Measurements from ENCODE around the gene ACER2.

The ACER2 gene

DNA sequence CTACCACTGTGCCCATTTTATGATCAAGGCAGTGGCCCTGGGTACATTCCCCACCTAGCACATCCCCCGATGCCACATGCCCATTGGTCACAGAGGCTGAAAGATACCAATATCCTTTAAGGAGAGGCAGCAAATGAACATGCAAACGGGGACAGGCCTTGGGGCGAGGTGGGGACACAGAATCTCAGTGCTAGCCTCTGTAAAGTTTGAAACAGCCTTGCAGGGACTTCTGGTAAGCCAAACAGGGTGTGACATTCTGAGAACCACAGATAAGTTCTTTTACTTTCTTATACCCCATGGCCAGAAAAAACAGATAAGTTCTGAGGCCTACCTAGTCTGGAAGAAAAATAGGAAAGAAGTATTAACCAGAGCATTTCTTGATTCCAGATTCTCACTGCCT lies 60.5 kb downstream of the ACER2 start:
- no peak overlapping the region for H3K4me3 ChIP-seq (replicated peaks in 1 of 2; ENCODE audit: low read depth in 2 of 2, low read length in 2 of 2)
- TF ChIP-seq, protein P1, sequence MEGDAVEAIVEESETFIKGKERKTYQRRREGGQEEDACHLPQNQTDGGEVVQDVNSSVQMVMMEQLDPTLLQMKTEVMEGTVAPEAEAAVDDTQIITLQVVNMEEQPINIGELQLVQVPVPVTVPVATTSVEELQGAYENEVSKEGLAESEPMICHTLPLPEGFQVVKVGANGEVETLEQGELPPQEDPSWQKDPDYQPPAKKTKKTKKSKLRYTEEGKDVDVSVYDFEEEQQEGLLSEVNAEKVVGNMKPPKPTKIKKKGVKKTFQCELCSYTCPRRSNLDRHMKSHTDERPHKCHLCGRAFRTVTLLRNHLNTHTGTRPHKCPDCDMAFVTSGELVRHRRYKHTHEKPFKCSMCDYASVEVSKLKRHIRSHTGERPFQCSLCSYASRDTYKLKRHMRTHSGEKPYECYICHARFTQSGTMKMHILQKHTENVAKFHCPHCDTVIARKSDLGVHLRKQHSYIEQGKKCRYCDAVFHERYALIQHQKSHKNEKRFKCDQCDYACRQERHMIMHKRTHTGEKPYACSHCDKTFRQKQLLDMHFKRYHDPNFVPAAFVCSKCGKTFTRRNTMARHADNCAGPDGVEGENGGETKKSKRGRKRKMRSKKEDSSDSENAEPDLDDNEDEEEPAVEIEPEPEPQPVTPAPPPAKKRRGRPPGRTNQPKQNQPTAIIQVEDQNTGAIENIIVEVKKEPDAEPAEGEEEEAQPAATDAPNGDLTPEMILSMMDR (IDR thresholded peaks at IDR 0.05; ENCODE audit: low read depth, low read length), result no peak
- DNase-seq (ENCODE audit: low read depth in 2 of 2), result no peak

DNA sequence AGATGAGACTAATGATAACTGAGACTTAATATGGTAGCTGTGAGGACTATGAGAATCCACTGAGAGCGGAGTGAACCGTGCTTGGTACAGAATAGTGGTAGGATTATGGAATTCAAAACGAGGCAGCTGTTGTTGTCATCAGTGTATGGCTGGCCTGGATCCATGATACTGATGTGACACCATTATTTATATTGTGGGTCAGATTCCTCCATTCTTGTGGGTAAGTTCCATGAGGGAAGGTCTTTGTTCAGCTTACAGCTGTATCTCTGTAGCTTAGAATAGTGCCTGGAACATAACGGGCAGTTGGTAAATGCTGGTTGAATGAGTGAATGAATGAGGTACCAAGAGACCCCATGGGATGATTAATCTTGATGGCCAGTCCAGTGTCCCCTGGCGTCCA lies 61.8 kb downstream of the ACER2 start:
- TF ChIP-seq, protein P1 (IDR thresholded peaks at IDR 0.05; ENCODE audit: low read depth, low read length), result no peak
- H3K4me3 ChIP-seq (replicated peaks in 1 of 2; ENCODE audit: low read depth in 2 of 2, low read length in 2 of 2), result no peak overlapping the region
- no peak for DNase-seq (ENCODE audit: low read depth in 2 of 2)

DNA sequence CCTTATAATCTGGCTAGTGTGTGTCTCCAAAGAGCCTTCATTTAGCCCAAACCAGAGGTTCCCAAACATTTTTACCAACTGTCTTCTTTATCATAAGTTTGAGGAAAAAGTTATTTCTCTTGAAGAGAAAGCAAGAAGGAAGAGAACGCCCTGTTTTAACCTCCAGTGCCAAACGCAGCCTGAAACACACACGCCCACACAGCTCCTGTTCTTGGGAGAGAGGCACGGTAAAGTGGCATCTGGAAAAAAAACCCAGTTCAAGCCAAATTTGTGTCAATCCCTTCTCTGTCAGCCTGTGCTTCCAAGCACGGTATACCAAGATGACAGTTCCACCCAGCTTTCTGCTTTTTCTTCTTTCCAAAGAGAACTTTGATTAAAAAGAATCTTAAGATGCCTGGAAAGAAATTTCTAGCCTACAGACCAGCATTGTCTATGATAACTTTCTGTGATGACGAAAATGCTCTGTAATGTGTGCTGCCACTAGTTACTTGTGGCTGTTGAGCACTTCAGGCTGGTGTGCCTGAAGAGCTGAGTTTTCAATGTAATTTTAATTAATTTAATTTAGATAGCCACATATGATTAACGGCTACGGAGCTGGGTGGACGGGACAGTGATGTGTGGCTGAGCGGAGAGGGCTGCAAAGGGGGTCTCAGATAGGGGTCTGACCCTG lies 62.3 kb downstream of the ACER2 start:
- TF ChIP-seq, protein P1 (IDR thresholded peaks at IDR 0.05; ENCODE audit: low read depth, low read length), result no peak
- no peak overlapping the region for H3K4me3 ChIP-seq (replicated peaks in 1 of 2; ENCODE audit: low read depth in 2 of 2, low read length in 2 of 2)
- DNase-seq (ENCODE audit: low read depth in 2 of 2), result peak in 1 of 2 donors; percentile 41

DNA sequence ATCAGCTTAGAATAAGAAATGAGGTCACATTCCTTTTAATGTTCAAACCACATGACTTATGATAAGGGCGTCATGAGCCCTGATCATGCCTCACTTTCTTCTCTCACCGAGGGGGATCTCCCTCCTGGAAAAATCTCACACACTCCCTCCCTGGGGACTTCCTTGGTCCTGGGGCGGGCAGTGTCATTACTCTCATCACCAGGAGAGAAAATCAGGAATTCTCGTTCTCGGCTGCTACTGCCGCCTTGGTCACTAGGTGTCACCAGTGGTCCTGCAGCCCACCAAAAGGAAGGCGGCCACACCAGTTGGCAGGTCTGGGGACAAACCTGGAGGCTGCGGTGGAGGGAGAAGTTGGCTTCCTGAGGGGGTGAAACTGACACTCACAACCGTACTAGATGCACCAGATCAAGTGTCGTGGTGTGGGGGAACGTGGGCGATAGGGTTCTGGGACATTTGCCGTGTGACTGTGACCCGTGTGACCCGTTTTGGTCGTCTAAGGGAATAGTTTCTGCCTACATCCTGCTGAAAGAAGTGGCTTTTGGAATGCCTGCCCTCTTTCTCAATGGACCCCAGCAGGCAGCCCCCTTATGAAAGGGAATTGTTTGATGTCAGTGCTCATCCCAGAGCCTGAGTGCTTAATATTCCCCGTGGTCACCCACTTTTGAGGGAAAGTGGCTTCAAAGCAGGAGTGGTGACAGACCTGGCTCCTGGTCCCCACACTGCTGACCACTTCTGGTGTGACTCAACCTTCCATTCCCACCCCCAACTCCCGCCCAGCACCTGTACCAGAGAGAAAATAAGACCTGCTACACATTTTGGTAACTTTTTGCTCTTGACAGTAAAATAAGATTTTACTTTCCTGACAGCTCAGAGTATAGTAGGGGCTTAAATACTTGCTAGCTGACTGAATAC lies 63.2 kb downstream of the ACER2 start:
- H3K4me3 ChIP-seq (replicated peaks in 1 of 2; ENCODE audit: low read depth in 2 of 2, low read length in 2 of 2), result peak overlapping the region in 1 of 2 donors; percentile 18
- DNase-seq (ENCODE audit: low read depth in 2 of 2), result peak; percentile 69 to 70
- TF ChIP-seq, protein P1 (IDR thresholded peaks at IDR 0.05; ENCODE audit: low read depth, low read length), result peak; percentile 91

DNA sequence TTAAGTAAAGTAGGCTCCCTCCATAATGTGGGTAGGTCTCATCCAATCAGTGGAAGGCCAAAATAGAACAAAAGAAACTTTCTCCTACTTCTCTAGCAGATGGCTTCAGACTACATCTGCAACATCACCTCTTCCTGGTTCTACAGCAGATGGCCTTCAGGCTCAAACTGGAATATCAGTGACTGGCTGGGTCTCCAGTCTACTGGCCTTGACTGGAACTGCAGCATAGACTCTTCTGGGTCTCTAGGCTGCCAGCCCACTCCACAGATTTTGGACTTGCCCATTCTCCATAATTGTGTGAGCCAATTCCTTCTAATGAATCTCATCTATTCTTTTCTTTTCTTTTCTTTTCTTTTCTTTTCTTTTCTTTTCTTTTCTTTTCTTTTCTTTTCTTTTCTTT lies 64.8 kb downstream of the ACER2 start:
- TF ChIP-seq, protein P1 (IDR thresholded peaks at IDR 0.05; ENCODE audit: low read depth, low read length), result no peak
- H3K4me3 ChIP-seq (replicated peaks in 1 of 2; ENCODE audit: low read depth in 2 of 2, low read length in 2 of 2), result no peak overlapping the region
- DNase-seq (ENCODE audit: low read depth in 2 of 2), result no peak

DNA sequence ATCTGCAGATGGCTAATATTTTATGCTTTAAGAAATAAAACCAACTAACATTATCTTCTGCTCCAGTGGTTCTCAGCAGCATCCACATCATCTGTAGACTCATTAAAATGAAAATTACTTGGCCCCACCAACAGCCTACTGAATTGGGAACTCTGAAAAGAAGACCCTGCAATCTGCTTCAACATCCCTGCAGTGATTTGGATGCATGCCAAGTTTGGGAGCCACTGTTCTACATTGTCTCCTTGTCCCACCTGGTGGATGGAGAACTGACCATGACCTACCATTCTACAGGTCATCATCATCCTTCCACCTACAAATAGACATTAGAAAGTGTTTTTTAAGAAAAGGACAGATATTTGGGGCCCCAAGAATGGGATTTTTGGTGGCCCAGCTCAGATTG lies 71.1 kb downstream of the ACER2 start:
- H3K4me3 ChIP-seq (replicated peaks in 1 of 2; ENCODE audit: low read depth in 2 of 2, low read length in 2 of 2), result no peak overlapping the region
- TF ChIP-seq, protein P1 (IDR thresholded peaks at IDR 0.05; ENCODE audit: low read depth, low read length), result no peak
- DNase-seq (ENCODE audit: low read depth in 2 of 2), result no peak

All from cardiac fibroblast (primary cell).